Endometrial microvascular endothelial cells (primary cell): ENCODE data around the gene TM4SF1. TPM values are rescaled to one million over a fixed set of nuclear protein-coding genes. Genes with fewer than 3 reads are reported as not detected.
"Not testable (repeated sequence)": the region's sequence is repeated elsewhere in the genome, so short reads cannot be mapped to it uniquely, and the experiment has no call there.

ENCODE experiments used
- in situ Hi-C: cut with HindIII; loops from 2 replicates; pipeline ENCODE4 v1.10.0; 2017; ENCODE audit warnings: low sequenced_read_pairs, low pct_unique_long_range_greater_than_20kb; ENCODE audit errors: inconsistent ontology term
- total RNA-seq: library from RNA; depleted of rRNA; stranded (reverse); fragments of >200 nt; gene quantifications from one replicate; pipeline ENCODE4 v1.2.3, GENCODE V29; 2015; ENCODE audit errors: inconsistent ontology term

Gene TM4SF1
- total RNA-seq, 1 donor from 2014 or later = 539 TPM

DNA sequence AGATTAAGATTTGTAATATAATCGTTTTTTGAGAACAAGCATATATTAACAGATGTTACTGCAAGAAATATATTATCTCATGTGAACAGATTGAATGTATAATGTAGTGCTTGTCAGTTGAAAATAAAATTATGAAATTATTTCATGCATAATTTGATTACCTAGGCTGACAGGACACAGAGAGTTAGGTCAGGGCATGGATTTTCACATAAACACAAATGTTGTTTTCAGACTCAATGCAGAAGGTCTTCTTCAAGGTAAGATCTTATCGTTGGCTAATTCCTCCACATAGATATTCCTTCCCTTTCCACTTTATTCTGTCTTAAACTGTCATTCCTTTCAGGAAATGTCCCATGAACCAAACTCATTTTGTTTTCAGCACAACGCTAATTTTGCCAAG is 20.1 kb upstream of the TM4SF1 start:
- in situ Hi-C loops = no loop called here

DNA sequence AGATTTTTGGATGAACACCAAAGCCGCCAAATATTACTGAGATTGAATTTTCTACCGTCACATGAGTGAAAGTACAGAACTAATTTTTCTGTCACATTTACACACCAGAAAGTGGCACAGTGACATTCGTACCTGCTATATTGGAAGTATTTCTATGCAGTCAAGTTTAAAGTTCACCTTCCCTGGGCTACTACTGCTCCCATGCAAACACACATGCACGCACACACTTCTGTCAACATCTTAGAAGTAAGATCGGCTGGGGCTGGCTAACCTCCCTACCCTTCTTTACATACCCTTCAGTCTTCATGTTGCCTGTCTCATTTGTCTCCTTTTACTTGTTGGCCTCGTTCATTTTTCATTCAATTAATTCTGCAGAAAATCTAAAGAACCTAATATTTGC is 19.0 kb upstream of the TM4SF1 start:
- in situ Hi-C loops = no loop called here

DNA sequence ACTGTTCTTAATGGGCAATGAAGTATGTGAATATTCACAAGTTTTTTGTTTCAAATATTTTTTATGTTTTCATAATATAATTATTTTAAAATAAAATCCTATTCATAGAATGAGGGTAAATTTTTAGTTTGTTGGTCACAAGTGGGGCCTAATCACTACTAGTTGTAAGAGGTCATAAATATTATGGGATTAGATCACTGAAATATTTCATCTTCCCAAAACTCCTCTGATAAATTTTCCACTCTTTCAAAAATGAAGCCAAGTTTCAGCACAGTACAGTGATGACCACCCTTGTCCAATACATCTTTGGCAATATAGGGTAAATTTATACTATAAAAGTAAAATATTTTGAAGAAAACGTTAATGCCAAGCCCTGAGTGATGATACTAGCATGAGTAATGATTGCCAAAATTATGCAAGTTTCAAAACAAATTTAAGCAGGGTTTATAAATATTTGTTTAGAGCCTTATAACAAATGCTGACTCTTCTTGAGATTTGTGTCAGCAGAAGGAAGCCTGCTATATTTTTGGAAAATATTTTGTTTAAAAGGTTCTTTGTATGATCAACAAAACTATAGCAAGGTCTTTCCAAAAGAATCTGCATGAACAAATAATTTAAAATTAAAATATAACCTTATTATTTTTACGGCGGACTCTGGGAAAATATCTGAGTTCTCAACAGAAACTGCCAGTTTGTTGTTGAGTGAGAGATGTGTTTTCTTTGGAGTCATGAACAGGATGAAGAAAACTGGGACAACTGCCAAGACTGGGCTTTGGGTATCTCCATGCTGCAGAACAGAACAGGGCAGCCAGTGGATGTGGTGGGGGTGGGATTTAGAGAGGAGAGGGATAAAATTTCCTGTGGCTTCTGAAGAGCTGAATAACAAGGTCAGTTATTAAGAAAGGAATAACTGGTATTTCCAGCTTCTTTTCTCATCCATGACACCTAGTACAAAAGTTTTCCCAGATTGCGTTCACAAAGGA is 17.9 kb upstream of the TM4SF1 start:
- in situ Hi-C loops = no loop called here

DNA sequence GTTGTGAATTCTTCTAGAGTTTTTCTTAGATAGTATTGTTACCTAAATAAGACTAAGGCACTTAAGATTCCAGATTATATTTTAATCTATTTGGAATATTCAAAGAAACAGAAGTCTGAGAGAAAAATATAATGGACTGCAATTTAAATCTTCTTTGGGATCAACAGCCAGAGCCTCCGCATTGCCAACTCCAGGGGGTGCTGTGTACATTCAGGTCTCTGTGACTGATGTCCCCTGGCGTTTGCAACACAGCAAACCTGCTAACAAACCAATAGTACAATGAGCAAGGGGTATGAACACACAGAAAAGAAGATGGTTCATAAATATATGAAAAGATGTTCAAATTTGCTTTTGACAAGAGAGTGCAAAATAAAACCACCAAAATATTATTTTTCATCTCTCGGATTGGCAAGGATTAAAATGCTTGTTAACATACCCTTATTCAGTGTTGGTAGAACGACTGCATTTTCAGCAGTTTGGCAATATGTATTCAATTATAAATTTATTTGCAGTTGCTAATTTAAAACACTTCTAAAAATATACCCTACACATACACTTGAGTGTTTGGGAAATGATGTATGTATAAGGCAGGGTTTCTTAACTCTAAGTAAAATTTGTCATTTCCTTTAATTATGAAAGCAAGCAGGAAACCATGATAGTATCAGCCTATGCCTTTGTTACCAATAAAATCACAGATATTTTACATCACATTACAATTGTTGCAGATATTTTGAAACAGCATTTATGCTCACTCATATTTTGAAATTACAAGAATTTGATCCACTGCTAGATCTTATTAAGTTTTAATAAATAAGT is 16.1 kb upstream of the TM4SF1 start:
- in situ Hi-C loops = no loop called here

DNA sequence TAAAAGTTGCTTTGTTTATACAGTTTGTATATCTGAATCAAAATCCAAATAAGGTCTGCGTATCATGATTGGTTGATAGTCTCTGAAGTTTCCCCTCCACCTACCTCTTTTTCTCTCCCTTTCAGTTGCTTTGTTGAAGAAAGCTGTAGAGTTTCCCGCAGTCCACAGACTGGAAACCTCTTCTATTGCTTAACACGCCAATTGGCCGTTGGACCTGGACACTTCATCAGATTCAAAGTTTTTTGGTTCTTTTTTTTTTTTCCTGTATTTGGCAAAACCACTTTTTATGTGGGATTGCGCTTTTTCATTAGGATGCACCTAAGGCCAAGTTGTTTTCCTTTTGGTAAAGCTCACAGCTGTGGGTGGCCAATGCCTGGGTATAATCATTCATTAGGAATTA is 14.5 kb upstream of the TM4SF1 start:
- in situ Hi-C loops = no loop called here

DNA sequence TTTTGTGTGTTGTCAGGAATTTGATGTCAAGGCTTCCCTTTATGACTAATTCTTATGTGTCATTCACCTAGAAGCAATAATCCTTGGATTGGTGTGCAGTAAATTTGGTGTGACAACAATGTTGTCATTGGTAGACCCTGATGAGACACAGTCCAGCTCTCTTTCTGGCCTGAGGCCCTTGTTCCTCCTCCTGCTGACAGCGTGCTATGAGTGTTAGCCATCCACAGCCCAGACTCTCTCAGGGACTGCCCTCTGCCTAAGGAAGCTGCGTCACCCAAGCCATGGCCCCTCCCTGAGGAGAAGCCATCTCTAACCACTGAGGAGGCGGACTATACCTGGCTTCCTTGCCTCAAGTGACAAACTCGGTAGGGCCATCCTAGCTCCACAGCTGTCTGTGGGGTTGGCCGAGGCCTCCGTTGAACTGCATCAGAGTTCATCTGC is 13.3 kb upstream of the TM4SF1 start:
- in situ Hi-C loops = no loop called here

DNA sequence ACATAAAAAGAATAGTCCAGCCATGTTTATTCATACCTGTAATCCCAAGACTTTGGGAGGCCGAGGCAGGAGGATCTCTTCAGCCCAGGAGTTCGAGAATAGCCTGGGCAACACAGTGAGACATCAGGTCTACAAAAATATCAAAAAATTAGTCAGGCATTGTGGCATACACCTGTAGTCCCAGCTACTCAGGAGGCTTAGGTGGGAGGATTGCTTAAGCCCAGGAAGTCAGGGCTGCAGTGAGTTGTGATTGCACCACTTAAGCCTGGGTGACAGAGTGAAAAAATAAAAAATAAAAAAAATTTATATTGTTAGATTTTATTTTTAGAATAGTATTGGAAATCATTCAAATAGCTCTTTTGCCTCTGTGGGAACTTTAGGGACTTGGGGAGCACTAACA is 12.8 kb upstream of the TM4SF1 start:
- in situ Hi-C loops = no loop called here

DNA sequence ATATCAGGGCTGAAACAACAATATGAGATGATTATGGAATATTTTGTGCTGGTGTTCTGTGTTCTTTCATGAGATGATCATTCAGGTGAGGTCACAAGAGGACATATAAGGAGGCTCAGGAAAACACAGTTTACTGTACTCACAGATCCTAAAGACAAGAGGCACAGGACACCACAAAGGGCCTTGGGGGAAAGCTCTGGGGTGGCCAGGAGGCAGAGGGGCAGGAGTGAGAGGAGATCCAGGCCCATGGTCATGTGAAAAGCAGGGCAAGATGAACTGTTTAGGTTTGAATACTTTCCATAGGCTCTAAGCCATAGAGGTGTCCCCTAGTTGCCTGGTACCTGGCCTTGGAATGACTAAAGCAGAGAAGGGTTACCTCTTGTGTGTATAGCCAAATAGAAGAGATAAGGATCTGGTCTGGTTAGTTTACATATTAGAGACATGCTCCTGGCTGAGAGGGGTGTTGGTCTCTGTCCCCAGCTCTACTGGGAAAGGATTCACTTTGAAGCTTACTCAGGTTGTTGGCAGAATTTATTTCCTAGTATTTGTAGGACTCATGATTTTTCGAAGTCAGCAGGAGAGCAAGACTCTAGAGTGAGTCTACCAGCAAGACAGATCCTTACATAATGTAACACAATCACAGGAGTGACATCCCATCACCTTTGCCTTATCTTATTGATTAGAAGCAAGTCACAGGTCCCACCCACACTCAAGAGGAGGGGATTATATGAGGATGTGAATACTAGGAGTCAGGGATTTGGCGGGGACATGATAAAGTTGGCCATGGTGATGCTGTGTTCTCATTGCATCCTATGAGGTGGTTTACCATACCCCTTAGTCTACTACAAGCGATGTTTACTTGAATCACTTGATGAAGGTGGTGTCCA is 11.3 kb upstream of the TM4SF1 start:
- in situ Hi-C loops = no loop called here

DNA sequence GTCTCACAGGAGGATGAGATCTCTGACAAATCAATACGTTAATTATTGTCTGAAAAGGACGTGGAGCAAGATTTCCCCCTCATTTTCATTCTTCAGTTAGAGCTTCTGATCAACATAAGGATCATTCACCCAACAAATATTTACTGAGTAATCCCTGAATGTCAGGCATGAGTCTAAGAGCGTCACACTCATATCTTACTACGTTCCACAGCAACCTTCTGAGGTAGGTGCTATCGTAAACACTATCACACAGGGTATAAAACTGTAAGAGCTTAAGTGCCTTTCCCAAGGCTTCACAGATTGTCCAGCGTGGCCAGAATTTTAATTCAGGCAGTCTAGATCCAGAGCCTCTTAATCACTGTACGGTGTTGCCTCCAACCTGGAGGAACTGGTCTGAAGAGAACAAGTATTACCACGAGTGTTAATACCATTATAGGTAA is 10.6 kb upstream of the TM4SF1 start:
- in situ Hi-C loops = no loop called here

DNA sequence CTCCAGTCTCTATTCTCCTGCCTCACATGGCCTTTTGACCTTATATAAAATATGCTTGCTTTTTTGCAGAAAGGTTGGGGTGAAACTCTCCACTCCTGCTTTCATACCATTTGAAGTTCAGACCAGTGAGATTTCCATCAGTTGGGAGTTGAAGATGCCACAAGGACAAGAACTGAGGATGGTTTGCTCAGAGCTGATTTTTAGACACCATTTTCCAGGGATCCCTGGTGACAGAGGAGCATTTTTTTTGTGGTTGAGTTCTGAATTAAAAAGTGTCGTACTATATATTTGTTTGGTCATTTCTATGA is 8.8 kb upstream of the TM4SF1 start:
- in situ Hi-C loops = no loop called here

DNA sequence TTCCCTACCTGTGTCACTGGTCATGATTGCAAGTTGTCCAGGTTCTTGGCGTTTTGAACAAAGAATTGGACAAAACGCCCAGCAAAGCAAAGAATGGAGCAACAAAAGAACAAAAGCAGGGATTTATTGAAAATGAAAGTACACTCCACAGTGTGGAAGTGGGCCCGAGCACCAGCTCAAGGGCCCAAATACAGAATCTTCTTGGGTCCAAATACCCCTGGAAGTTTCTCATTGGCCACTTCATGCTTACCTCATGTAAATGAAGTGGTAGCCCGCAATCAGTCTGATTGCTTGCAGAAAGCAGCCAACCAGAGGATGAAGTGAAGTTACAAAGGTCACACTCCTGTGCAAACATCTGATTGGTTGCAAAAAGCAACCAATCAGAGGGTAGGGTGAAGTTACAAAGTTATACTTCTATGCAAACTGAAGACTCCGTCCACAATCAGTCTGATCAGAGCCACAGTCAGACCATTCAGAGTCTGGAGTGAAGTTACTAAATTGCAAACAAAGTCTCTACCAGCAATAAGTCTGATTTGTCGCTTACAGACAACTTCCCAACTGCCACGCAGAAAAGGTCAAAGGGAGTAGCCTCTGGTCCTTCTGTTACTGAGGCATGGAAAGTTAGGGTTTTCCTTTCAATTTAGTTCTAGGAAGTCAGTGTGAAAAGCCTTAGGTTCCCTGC is 8.3 kb upstream of the TM4SF1 start:
- in situ Hi-C loops = no loop called here

DNA sequence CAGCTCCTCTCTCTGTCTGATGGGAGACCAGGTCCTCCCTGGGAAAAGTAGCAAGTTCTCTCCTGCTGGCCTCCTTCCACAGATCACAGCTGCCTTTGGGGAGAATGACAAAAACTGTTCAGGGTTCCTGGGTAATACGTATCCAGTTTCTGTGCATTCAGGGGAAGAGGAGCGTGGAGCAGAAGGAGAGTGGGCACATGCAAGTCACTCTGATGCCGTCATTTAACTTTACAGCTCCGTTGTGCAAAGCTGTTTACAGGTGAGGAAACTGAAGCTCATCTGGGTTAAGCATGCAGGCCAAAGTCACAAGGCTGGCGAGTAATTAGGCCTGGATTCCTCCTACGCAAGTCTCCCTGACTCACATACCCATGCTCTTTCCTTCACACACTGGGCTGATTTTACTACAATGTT is 7.5 kb upstream of the TM4SF1 start:
- in situ Hi-C loops = no loop called here

DNA sequence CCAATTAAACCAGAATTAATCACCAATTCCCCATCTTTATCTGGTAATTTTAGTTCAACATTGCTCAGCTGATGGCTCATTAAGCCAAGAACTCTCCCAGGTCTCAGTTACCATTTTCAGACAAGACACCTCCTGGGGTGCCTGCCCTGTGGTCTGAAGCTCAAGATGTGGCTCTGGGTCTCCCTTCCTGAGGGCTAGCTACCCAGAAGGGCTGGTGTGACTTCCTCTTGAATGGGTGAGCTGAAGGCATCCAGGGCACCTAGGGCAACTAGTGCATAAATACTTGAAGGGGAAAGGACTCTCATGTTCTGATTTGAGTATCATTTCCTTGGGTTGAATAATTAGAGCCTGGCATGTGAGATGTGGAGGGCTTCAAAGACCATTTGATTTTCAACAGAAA is 6.7 kb upstream of the TM4SF1 start:
- in situ Hi-C loops = no loop called here

DNA sequence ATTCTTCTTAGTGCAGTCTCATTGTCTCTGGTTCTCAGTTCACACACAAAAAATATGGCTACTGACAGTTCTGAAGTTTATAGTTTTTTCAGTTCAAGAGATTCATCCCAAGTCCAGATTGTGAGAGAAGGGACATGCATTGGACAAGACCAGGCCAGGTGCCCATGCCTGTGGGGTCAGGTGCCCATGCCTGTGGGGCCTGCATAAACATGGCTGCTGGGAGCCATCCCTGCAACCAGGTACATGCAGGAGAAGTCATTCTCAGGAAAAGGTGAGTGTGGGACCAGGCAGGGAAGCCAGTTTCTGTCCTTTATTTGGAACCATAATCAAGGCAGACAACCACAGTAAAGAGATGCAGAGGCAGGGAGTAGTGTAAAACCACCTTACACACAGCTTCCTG is 6.3 kb upstream of the TM4SF1 start:
- in situ Hi-C loops = no loop called here

DNA sequence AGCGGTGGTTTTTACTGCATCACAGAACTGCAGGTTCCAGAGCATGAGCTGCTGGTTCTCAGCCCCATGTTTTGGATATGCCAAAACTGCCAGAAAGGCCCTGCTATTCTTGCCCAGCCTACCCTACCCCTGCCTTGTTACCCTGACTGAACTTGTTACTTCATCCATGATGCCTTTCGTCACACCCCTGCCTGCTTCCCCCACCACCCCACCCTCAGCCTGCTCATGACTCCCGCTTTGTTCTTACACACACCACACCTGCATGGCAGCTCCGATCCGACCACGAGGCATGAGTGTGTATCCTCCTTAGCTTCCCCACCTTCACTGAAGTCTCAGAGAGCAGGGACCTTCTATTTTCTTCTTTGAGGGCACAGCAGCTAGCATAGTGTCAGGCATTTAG is 5.1 kb upstream of the TM4SF1 start:
- in situ Hi-C loops = no loop called here

DNA sequence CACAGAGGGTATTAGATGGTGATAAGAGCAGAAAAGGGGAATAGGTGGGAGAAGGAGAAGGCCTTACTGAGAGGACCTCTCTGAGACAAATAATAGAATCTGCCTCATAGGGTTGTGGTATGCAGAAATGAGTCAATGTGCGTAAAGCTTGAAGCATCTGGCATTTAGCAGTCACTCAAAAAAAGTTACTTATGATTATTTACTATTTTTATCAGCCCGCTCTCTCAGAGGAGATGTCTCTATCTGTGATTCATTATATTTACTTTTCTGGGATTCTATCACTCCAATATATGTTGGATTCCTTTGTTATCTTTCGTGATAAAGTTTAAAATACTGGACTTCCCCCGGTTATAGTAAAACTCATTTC is 4.6 kb upstream of the TM4SF1 start:
- in situ Hi-C loops = no loop called here

DNA sequence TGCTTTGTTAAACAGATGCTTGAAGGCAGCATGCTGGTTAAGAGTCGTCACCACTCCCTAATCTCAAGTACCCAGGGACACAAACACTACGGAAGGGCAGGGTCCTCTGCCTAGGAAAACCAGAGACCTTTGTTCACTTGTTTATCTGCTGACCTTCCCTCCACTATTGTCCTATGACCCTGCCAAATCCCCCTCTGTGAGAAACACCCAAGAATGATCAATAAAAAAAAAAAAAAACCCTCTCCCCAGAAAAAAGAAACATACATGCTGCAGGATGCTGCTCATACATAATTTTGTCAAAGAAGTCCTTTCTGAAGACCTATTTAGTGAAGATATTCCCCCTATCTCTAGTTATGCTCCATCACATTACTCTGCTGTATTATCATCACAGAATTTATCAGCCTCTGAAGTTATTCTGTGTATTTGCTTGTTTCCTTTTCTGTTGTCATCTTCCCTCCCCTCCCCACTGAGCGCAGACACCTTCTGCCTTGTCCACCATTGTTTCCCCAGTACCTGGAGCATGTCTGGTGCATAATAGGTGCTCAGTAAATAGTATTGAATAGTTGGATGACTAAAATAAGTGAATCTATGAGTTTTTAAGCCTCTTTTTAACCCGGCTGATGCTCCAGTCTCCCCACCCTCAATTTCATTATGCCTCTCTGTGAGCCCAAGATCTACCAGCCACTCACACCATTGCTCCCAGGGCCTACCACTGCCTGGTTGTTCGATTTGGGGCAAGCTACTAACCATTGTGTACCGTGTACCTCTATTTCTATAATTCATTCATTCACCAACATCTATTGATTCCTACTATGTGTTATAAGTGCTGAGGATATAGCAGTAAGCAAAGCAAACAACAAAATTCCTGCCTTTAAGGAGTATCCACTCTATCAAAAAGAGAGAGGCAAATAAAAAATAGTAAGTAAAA is 4.0 kb upstream of the TM4SF1 start:
- in situ Hi-C loops = no loop called here

DNA sequence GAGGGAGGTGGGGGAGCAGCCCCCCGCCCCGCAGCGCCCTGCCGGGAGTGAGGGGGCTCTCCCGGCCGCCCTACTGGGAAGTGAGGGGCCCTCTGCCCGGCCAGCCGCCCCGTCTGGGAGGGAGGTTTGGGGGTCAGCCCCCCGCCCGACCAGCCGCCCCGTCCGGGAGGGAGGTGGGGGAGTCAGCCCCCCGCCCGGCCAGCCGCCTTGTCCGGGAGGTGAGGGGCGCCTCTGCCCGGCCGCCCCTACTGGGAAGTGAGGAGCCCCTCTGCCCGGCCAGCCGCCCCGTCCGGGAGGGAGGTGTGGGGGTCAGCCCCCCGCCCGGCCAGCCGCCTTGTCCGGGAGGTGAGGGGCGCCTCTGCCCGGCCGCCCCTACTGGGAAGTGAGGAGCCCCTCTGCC is 2.8 kb upstream of the TM4SF1 start:
- in situ Hi-C loops = not testable (repeated sequence)
